GM19395 (cell line): ENCODE data around the gene SFXN4.
"Not testable (repeated sequence)": the region's sequence is repeated elsewhere in the genome, so short reads cannot be mapped to it uniquely, and the experiment has no call there.

Experiments used
- ATAC-seq: cut with Tn5 transposase; IDR thresholded peaks from one replicate; pipeline ENCODE4 v1.9.1; 2021; ENCODE audit warnings: mild to moderate bottlenecking, moderate library complexity; ENCODE audit not compliant: unreplicated experiment

The SFXN4 gene

DNA sequence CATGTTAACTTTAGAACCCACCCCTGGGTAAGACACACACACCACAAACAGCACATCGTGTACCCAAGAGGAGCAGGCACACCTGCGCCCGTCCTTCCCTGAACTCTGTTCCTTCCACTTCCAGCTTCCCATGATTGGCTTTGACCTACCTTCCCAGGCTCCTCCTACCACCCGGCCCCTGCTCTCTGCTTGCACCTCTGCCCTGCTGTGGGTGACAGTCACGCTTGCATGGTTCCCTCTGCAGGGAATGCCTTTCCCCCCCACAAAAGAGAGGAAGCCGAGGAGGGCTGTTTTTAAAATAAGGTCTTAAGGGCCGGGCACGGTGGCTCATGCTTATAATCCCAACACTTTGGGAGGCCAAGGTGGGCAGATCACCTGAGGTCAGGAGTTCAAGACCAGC is 16.4 kb downstream of the SFXN4 start:
- no peak for ATAC-seq

DNA sequence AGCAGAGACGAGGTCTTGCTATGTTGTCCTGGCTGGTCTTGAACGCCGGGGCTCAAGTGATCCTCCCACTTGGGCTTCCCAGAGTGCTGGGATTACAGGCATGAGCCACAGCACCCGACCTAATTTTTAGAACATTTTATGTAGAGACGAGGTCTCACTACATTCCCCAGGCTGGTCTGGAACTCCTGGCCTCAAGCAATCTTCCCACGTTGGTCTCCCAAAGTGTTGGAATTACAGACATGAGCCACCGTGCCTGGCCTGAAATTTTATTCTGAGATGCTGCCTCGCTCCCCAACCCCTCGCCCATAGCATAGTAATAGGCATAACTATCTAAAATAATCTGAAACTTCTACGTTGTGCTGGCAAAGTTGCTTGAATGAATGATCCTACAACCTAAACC is 21.9 kb downstream of the SFXN4 start:
- ATAC-seq, result no peak

DNA sequence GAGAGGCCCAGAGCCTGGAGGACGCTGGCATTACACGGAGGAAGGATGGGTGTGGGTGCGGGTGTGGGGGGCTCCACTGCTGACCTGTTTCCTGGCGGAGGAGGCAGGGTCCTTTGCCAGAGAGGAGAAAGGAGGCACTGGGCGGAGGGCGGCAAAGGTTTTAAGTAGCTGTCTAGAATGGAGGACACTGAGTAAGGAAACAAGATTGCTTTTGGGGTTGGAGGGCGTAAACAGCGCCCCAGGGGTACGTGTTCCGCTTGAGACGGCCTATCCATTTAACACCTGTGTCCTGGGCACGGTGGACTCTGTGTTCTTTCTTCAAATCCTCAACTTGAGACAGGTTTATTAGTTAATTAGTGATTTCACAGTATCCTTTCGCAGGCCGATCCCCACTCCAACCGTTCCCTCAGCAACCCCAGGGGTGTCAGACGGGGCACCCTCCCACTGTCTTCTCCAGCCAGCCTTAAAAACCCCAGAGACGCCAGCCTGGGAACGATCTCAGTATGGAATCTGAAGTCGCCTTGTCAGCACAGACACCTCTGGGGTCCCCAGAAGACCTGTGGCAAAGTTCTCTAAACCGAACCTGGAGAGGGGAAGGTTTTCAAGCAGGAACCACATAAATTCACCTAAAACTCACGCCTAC is 24.8 kb downstream of the SFXN4 start:
- no peak for ATAC-seq

DNA sequence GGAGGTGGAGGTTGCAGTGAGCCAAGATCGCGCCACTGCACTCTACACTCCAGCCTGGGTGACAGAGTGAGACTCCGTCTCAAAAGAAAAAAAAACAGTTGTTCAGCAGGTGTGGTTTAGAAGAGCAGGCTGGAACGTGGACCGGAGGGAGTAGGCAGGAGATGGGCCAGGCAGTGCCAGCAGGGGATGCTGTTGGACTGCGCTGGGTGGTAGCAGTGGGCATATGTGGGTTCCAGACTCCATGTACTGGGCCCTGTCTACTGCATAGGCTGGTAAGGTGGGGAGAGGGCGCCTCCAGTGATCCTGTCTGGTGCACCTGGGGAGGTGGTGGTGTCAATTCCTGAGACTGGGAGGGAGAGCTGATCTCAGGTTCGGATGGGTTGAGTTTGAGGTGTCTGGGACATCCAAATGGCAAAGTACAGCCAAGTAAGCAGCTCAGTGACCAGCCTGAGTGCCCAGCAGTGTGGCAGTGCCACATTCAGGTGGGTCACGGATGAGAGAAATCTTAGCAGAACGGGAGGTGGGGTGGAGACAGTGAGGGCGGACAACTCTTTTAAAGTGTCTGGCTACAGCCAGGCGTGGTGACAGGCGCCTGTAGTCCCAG is 25.9 kb downstream of the SFXN4 start:
- no peak for ATAC-seq

DNA sequence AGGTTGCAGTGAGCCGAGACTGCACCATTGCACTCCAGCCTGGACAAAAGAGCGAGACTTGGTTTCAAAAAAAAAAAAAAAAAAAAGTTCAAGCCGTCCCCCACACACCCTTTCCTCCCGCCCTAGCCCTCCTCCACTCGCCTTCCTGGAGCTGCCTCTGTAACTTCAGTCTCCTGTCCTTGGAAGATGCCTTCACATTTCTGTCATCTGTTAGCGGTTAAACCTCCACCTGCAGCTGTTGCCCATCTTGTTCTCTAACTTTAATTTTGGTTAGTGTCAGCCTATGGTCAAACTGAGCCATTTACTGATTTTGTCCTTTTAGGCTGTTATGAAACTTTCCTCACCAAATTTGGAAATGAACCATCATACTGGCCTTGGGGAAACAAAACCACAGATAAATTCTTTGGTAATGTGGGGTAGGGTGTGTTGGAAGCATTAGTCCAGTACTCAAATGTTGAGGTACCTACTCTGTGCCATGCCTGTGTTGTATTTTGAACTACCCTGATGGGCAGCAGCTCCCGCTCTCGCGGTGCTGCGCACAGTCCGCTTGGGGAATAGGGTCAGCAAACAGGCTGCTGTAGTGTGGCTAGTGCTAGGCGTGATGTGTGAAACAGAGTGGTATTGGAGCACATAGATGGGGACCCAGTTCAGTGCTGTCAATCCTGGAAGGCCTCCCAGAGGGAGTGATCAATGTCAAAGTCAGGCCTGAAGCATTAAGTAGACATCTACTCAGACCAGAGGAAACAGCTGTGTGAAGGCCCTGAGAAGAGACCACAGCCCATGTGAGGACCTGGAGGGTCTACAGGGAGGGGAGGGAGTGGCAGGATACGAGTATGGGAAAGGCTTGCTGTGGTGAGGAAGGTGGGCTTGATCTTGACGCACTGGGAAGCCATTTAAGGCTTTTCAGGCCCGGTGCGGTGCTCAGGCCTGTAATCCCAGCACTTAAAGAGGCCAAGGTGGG is 26.9 kb downstream of the SFXN4 start:
- ATAC-seq, result no peak

DNA sequence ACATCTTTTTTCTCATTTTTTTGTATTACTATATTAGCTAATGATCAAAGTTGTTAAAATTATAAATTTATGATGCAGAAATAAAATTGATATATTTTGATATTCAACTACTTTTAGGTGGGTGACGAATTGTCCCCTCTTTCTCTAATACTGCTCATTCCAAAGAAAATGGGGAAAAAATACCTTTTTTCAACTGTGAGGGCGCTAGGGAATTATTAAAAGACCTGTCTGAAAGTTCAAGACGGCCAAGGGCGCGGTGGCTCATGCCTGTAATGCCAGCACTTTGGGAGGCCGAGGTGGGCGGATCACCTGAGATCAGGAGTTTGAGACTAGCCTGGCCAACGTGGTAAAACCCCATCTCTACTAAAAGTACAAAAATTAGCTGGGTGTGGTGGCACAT is 27.6 kb downstream of the SFXN4 start:
- not testable (repeated sequence) for ATAC-seq

DNA sequence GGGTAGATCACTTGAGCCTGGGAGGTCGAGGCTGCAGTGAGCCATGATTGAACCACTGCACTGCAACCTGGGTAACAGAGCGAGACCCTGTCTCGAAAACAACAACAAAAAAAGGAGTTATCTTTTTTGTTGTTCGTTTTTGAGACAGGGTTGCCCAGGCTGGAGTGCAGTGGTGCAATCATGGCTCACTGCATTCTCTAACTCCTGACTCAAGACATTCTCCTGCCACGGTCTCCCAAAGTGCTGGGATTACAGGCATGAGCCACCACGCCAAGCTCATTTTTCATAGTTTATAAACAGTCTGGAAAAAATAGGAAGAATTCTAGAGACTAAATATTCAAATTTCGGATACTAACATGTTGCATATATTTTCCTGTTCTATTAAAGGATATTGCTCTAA is 29.4 kb downstream of the SFXN4 start:
- no peak for ATAC-seq

DNA sequence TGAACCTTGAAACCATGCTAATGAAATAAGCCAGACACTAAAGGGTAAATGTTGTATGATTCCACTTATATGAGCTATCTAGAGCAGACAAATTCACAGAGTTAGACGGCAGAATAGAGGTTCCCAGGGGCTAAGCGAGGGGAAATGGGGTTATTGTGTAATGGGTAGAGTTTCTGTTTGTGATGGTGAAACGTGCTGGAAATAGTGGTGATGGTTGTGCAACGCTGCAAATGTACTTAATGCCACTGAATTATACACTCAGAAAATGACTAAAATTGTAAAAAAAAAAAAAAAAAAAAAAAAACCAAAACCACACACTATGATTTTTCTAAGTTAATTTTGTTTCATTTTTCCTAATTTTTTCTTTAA is 30.0 kb downstream of the SFXN4 start:
- no peak for ATAC-seq

DNA sequence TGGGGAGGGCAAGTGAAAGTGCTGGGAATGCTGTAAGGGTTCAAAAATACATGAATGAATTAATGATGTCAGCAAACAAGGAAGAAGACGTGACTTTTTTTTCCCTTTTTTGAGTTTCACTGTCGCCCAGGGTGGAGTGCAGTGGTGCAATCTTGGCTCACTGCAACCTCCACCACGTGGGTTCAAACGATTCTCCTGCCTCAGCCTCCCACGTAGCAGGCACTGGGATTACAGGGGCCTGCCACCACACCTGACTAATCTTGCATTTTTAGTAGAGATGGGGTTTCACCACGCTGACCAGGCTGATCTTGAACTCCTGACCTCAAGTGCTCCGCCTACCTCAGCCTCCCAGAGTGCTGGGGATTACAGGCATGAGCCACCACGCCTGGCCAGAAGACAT is 31.6 kb downstream of the SFXN4 start:
- no peak for ATAC-seq

DNA sequence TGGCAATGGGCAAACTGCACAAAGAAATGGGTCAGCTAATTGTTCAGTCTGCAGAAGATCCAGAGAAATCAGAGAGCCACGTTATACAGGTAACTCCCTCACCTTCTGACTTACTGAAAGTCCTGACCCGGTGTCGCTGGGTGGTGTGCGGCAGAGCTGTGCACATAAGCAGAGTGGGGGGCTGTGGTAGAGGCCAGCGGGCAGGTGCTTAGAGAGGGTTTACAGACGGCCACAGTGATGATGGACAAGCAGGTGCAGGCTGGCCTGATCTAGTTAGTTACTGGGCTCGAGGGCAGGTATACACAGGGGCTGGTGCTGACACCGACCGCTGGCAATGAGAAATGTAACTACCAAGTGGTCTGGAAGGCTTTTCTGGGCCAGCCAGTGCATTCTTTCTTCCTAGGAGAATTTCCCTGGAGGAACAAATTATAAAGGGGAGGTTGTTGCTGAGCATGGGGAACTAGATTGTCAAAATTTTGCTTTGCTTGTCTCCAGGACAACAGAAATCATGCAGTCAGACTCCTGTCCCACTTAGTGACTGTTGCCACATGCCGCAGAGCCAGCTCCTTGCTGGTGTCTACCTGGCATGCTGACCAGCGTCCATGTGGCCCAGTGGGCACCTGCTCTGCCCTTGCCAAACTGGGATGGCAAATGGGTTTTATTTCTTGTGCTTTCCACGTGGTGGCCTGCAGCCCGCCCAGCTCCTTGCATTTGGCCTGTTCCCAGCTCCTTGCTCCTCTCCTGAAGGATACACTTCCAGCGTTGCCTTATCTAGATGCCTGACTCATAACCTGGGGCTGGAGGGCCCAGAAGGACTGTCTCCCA is 32.8 kb downstream of the SFXN4 start:
- ATAC-seq, result no peak

DNA sequence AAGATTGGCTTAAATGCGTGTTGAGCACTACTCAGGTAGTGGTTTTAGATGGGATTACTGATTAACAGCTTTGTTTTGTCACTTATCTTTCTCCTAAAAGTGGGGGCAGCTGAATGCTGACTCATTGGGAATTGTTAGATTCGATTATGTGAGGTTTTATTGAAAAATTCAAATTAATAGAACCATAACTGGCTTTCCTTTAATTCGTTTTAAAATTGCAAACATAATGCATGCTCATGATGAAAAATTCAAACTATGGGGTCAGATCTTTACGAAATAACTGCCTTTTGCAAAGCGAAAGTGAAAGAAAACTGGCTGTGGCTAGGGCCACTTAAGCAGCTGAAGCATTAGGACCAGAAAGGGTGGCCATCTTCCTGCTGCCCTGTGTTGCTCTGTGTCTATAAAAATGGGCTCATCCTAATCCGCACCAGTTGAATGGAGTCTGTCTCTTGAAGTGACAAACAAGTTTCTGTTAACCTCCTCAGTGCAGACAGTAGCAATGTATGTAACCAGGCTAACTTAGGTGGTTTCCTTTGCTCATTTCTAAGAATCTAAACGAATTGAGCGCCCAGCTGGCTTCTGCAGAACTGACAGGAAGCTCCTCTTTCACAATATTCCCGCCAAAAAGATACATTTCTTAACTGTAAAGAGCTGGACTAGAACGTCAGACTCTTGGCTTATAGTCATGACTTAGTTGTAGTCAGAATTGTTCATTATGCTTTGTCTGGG is 33.8 kb downstream of the SFXN4 start:
- ATAC-seq, result peak; percentile 74

DNA sequence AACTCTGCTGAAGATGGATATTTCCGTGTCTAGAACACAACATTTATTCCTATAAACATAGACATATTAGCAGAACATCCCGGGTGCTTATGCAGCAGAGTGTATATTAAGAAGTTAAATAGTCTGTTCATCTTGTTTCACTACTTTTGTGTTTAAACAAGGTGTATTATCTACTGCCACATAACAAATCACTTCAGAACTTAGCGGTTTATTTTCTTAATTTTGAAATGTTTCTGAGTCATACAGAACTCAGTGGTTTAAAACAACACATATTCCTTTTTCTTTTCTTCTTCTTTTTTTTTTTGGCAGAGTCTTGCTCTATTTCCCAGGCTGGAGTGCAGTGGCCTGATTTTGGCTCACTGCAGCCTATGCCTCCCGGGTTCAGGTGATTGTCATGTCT is 35.8 kb downstream of the SFXN4 start:
- no peak for ATAC-seq

DNA sequence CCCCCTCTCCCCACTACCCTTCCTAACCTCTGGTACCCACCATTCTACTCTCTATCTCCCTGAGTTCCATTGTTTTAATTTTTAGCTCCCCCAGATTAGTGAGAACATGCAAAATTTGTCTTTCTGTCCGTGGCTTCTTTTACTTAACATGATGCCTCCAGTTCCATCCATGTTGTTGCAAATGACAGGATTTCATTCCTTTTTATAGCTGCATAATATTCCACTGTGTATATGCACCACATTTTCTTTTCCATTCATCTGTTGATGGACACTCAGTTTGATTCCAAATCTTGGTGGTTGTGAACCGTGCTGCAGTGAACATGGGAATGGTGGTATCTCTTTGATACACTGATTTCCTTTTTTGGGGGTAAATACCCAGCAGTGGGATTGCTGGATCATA is 39.6 kb downstream of the SFXN4 start:
- ATAC-seq, result no peak

DNA sequence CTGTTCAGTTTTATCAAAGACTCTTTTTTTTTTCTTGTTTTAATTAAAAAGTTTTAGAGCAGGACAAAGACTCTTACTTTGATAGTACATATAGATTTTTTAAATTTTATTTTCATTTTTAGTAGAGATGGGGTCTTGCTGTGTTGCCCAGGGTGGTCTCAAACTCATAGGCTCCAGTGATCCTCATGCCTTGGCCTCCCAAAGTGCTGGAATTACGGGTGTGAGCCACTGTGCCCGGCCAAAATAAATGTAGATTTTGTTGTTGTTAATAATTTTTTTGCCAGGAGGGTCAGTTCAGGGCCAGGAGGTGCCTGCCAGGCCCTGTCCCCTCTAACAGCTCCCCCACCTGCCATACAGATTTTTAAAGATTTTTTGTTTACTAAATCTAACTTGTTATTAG is 44.6 kb downstream of the SFXN4 start:
- no peak for ATAC-seq

DNA sequence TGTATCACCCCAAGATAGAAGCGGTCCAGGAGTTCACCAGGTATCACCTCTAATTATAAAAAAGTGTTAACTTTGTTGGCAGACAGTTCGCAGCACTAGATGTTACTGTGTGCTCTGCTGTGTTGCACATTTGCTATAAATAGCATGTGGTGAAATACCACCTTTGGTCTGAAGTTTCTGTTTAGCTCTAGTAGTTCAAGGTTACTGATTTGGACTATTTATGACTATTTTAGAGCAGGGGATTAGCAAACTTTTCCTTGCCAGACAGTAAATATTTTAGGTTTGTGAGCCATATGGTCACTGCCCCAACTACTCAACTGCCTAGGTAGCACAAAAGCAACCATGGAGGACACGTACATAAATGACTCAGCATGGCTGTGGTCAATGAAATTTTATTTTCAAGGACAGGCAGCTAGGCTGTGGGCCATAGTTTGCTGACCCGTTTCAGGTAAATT is 45.1 kb downstream of the SFXN4 start:
- peak; percentile 93 for ATAC-seq

DNA sequence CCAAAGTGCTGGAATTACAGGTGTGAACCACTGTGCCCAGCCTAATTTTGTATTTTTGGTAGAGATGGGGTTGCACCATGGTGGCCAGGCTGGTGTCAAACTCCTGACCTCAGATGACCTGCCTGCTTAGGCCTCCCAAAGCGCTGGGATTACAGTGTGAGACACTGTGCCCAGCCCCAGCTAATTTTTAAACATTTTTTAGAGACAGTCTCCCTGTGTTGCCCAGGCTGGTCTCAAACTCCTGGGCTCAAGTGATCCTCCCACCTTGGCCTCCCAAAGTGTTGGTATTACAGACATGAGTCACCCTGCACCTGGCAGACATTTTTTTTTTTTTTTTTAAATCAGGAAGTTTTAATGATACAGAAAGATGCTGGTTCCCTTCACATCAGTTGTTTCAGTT is 46.1 kb downstream of the SFXN4 start:
- ATAC-seq, result no peak

DNA sequence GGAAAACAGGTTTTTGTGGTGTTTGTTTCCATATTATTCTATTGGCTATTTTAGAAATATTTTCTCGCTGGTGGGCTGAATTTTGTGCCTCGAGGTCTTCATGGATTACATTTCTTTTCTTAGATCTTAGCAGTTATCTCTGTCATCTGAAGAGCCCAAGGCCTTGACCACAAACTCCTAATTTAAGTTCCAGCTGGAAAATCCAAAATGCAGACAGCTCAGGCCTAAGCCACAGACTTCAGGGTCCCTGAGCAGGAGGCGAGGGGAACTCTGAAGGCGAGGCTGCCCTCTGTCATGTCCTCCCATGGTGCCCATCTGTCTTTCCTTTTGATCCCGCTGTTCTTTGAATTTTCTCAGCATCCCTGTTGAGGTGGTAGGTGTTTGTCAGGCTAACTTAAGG is 47.3 kb downstream of the SFXN4 start:
- ATAC-seq, result no peak

DNA sequence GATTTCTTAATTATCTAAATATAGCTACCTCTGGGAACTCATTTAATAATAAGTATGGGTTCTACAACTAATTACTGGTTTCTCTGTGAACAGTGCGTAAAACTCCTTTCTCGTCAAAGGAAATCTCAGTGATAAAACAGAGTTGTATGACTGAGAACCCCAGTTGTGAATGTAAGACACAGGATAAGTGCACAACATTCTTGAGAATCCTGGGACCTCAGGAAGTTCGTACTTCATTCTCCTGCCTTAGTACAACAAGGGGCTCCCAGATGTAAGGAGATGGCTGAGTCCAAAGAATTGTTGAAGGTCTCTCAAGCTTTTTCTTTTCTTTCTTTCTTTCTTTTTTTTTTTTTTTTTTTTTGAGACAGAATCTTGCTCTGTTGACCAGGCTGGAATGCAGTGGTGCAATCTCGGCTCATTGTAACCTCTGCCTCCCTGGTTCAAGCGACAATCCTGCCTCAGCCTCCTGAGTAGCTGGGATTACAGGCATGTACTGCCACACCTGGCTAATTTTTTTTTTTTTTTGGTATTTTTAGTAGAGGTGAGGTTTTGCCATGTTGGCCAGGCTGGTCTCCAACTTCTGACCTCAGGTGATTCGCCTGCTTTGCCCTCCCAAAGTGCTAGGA is 49.1 kb downstream of the SFXN4 start:
- ATAC-seq, result no peak

DNA sequence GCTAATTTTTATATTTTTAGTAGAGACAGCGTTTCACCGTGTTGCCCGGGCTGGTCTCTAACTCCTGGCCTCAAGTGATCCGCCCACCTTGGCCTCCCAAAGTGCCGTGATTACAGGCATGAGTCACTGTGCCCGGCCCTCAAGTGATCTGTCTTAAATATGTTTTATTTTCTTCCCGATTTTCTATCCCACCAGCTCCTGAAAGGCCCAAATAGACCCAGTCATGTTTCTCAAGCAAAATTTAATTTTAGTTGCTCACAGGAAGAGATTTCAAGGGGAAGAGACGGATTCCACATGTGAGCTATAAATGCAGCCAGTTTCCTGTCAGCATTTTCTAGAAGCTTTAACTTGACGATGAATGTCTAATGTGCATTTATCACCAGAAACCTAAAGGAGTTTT is 49.6 kb downstream of the SFXN4 start:
- no peak for ATAC-seq
